Measurements from ENCODE around the gene PEX14.

PEX14 gene

DNA sequence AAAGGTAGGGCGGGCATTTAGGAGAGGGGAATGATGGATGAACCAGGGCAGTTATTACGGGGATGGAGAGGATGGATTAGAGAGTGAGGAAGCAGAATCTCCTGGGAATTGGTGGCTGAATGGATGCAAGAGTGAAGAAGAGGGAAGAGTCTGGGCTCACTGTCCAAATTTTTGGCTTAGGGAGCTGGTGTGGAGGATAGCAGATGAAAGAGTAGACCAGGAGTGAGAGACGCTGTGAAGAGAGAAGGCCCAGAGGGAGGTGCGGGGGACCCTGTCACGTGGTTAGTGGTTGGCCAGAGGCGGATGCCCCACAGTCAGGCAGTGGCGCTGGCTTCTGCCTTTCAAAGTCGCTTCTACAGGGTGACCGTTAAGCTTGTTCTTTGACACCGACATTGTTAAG is 78.4 kb downstream of the PEX14 start:
- no peaks in the 10 kb centered on the region for H4K20me1 ChIP-seq (ENCODE audit: insufficient read depth, low read length)
- no peaks in the 10 kb centered on the region for H3K9me3 ChIP-seq (ENCODE audit: low read length)
- no peaks in the 10 kb centered on the region; the same call in 1 of the 2 replicates for H3K36me3 ChIP-seq (ENCODE audit: insufficient read depth, low read length)
- H3K9me2 ChIP-seq (ENCODE audit: low read depth, low read length), result no peaks in the 10 kb centered on the region
- no peak overlapping the region for H3K4me2 ChIP-seq (ENCODE audit: low read length)
- H3K9ac ChIP-seq (ENCODE audit: low read length), result no peak overlapping the region
- TF ChIP-seq CTCF (IDR thresholded peaks at IDR 0.05; ENCODE audit: low read length) (no peak), EZH2 (IDR thresholded peaks at IDR 0.05; ENCODE audit: borderline replicate concordance, low read length) (no peak)
- no peak overlapping the region for H3K27ac ChIP-seq (ENCODE audit: low read depth, low read length, poor library complexity, severe bottlenecking)
- H3K79me2 ChIP-seq (ENCODE audit: insufficient read depth, low read length), result no peaks in the 10 kb centered on the region
- H3K4me3 ChIP-seq (ENCODE audit: low read depth, low read length, poor library complexity, severe bottlenecking), result no peak overlapping the region
- H3K27me3 ChIP-seq (ENCODE audit: insufficient read depth, low read length), result no peaks in the 10 kb centered on the region
- no peak overlapping the region for H2AFZ ChIP-seq (ENCODE audit: low read length)
- H3F3A ChIP-seq (ENCODE audit: insufficient read depth, low read length), result no peaks in the 10 kb centered on the region
- peaks cover 9% of the 10 kb centered on the region for H3K4me1 ChIP-seq (ENCODE audit: insufficient read depth, low read length, severe bottlenecking)

- Histone ChIP-seq H3K4me3 (ENCODE audit: low read depth, low read length, poor library complexity, severe bottlenecking) (no peak overlapping the region), H3K9ac (ENCODE audit: low read length) (no peak overlapping the region), H3K4me1 (ENCODE audit: insufficient read depth, low read length, severe bottlenecking) (peaks cover 9% of the 10 kb centered on the region), H2AFZ (ENCODE audit: low read length) (no peak overlapping the region), H3K27me3 (ENCODE audit: insufficient read depth, low read length) (no peaks in the 10 kb centered on the region), H3K27ac (ENCODE audit: low read depth, low read length, poor library complexity, severe bottlenecking) (no peak overlapping the region), H3K9me2 (ENCODE audit: low read depth, low read length) (no peaks in the 10 kb centered on the region), H3K9me3 (ENCODE audit: low read length) (no peaks in the 10 kb centered on the region), H3K79me2 (ENCODE audit: insufficient read depth, low read length) (no peaks in the 10 kb centered on the region), H3K4me2 (ENCODE audit: low read length) (no peak overlapping the region), H3K36me3 (ENCODE audit: insufficient read depth, low read length) (no peaks in the 10 kb centered on the region; the same call in 1 of the 2 replicates), H4K20me1 (ENCODE audit: insufficient read depth, low read length) (no peaks in the 10 kb centered on the region), H3F3A (ENCODE audit: insufficient read depth, low read length) (no peaks in the 10 kb centered on the region)
- TF ChIP-seq CTCF (IDR thresholded peaks at IDR 0.05; ENCODE audit: low read length) (no peak), EZH2 (IDR thresholded peaks at IDR 0.05; ENCODE audit: borderline replicate concordance, low read length) (no peak)
Measured at GRCh38 chr1:10555635-10556429, 81.1 kb downstream of the PEX14 start.

DNA sequence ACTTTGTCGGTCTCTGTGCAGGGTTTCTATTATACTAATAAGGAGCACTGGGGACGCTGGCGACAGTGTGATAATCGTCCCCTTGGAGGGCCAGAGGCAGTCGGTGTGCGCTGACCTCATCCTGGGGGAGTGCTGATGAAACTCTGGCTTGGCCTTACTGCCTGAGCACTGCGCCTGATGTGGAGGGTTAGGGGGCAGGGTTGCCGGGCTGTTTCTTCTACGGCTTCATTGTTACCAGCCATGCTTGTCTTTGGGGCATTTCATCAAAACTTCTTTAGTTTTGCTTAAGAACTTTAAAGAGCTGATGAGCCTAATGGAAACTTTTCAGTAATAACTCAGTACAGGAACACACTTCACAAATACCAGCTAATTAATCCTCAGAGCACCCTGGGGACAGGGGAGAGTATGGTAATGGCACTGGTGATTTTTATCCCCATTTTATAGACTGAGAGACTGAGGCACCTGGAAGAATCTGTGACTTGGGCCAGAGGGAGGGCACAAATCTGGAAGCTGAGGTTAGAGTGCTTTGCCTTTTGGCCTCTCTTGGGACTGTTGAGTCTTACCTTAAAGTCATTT is 81.8 kb downstream of the PEX14 start:
- Histone ChIP-seq H3K36me3 (ENCODE audit: insufficient read depth, low read length) (no peaks in the 10 kb centered on the region; the same call in 1 of the 2 replicates), H3K27ac (ENCODE audit: low read depth, low read length, poor library complexity, severe bottlenecking) (no peak overlapping the region), H3K27me3 (ENCODE audit: insufficient read depth, low read length) (no peaks in the 10 kb centered on the region), H3K4me1 (ENCODE audit: insufficient read depth, low read length, severe bottlenecking) (peaks cover 9% of the 10 kb centered on the region), H3K79me2 (ENCODE audit: insufficient read depth, low read length) (no peaks in the 10 kb centered on the region), H3K9me2 (ENCODE audit: low read depth, low read length) (no peaks in the 10 kb centered on the region), H3F3A (ENCODE audit: insufficient read depth, low read length) (no peaks in the 10 kb centered on the region), H3K9ac (ENCODE audit: low read length) (no peak overlapping the region), H2AFZ (ENCODE audit: low read length) (no peak overlapping the region), H3K4me3 (ENCODE audit: low read depth, low read length, poor library complexity, severe bottlenecking) (no peak overlapping the region), H3K4me2 (ENCODE audit: low read length) (no peak overlapping the region), H4K20me1 (ENCODE audit: insufficient read depth, low read length) (no peaks in the 10 kb centered on the region), H3K9me3 (ENCODE audit: low read length) (no peaks in the 10 kb centered on the region)
- no peak for TF ChIP-seq CTCF (IDR thresholded peaks at IDR 0.05; ENCODE audit: low read length)
- TF ChIP-seq EZH2 (IDR thresholded peaks at IDR 0.05; ENCODE audit: borderline replicate concordance, low read length), result no peak
